Measurements from ENCODE around the gene TNFAIP3.

The TNFAIP3 gene

GRCh38 chr6:137928286-137928685, 61.2 kb downstream of the TNFAIP3 start:
- TF ChIP-seq SPI1 (IDR thresholded peaks at IDR 0.05; ENCODE audit: borderline replicate concordance, low read depth), result peak; percentile 95
- TF ChIP-seq REST (IDR thresholded peaks at IDR 0.05; ENCODE audit: insufficient replicate concordance, low read depth), result no peak
- Histone ChIP-seq H3K27ac (replicated peaks) (peak overlapping the region; percentile 80), H3K4me3 (replicated peaks; ENCODE audit: insufficient read depth, low read length) (no peak overlapping the region), H3K27me3 (ENCODE audit: insufficient read depth, poor library complexity, severe bottlenecking) (no peaks in the 10 kb centered on the region)
- peak; percentile 62 to 88 for DNase-seq (ENCODE audit: low read depth in 1 of 2, low spot score in 1 of 2)

GRCh38 chr6:137931849-137932465, 64.9 kb downstream of the TNFAIP3 start:
- TF ChIP-seq SPI1 (IDR thresholded peaks at IDR 0.05; ENCODE audit: borderline replicate concordance, low read depth) (no peak), GABPA (IDR thresholded peaks at IDR 0.05; ENCODE audit: low read depth) (no peak), CTCF (IDR thresholded peaks at IDR 0.05; ENCODE audit: insufficient read depth, low read length) (no peak), REST (IDR thresholded peaks at IDR 0.05; ENCODE audit: insufficient replicate concordance, low read depth) (no peak), POLR2AphosphoS5 (IDR thresholded peaks at IDR 0.05; ENCODE audit: low read depth) (no peak)
- no peak for DNase-seq (ENCODE audit: low read depth in 1 of 2, low spot score in 1 of 2)
- Histone ChIP-seq H3K27ac (replicated peaks) (no peak overlapping the region), H3K27me3 (ENCODE audit: insufficient read depth, poor library complexity, severe bottlenecking) (no peaks in the 10 kb centered on the region), H3K4me3 (replicated peaks; ENCODE audit: insufficient read depth, low read length) (no peak overlapping the region)

Measured in HL-60 (cell line).